Activated T-cell treated with anti-CD3 and anti-CD28 coated beads for 24 hours (primary cell): Measurements from ENCODE around the gene CFAP100.
A peak's percentile ranks its signal among the peaks of the same experiment; 100 is the strongest.

Experiments
- DNase-seq: peaks from one replicate; pipeline ENCODE4 v3.0.0-alpha.2; 2020; ENCODE audit warnings: low read depth

The CFAP100 gene

GRCh38 chr3:126375835-126376331, 18.8 kb upstream of the CFAP100 start:
- no peak for DNase-seq

GRCh38 chr3:126376444-126376843, 18.3 kb upstream of the CFAP100 start:
- no peak for DNase-seq

GRCh38 chr3:126377211-126377610, 17.5 kb upstream of the CFAP100 start:
- DNase-seq = no peak

- DNase-seq = no peak
These were observed 16.4 kb upstream of the CFAP100 start for GRCh38 chr3:126378341-126378751.

- no peak for DNase-seq
These were observed 14.5 kb upstream of the CFAP100 start for GRCh38 chr3:126380011-126380768.

GRCh38 chr3:126381966-126382365, 12.7 kb upstream of the CFAP100 start:
- no peak for DNase-seq

GRCh38 chr3:126389112-126389793, 5.5 kb upstream of the CFAP100 start:
- DNase-seq = peak; percentile 6

GRCh38 chr3:126389794-126390146, 4.9 kb upstream of the CFAP100 start:
- DNase-seq = no peak

- DNase-seq = no peak
These were observed 4.5 kb upstream of the CFAP100 start for GRCh38 chr3:126390201-126390600.

- DNase-seq = no peak
These were observed 4.0 kb upstream of the CFAP100 start for GRCh38 chr3:126390751-126391150.

GRCh38 chr3:126391631-126392030, 3.1 kb upstream of the CFAP100 start:
- no peak for DNase-seq

GRCh38 chr3:126392246-126392645, 2.5 kb upstream of the CFAP100 start:
- DNase-seq = no peak

GRCh38 chr3:126393563-126393962, 1.1 kb upstream of the CFAP100 start:
- DNase-seq = no peak

GRCh38 chr3:126394977-126395321, 240 bp downstream of the CFAP100 start:
- no peak for DNase-seq

GRCh38 chr3:126395846-126396513, 1.3 kb downstream of the CFAP100 start:
- no peak for DNase-seq

GRCh38 chr3:126396536-126396935, 1.8 kb downstream of the CFAP100 start:
- DNase-seq = no peak

GRCh38 chr3:126397610-126398422, 3.1 kb downstream of the CFAP100 start:
- DNase-seq = no peak

- no peak for DNase-seq
These were observed 4.0 kb downstream of the CFAP100 start for GRCh38 chr3:126398423-126399350.

GRCh38 chr3:126399351-126399735, 4.6 kb downstream of the CFAP100 start:
- no peak for DNase-seq

GRCh38 chr3:126399756-126400155, 5.0 kb downstream of the CFAP100 start:
- no peak for DNase-seq

GRCh38 chr3:126401611-126402160, 7.0 kb downstream of the CFAP100 start:
- no peak for DNase-seq
